HepG2 (cell line): ENCODE data around the gene PHACTR3. TPM values are rescaled to one million over a fixed set of nuclear protein-coding genes. Genes with fewer than 3 reads are reported as not detected.

Source experiments
- ATAC-seq: fragments of 200-7000 bp; cut with Tn5 transposase; 3 replicates; pipeline ENCODE4 v1.9.1; 2020; ENCODE audit warnings: mild to moderate bottlenecking, moderate library complexity
- BruUV-seq: library from RNA; stranded (reverse); fragments of 400-500 nt; replicated peaks from 2 replicates; lab custom pipeline; 2021; lab: Mats Ljungman, UMichigan
- CTCF ChIA-PET: fragments of 300-600 bp; formaldehyde crosslinking; extraction: SDS; loops from one replicate; lab custom pipeline; 2021; ENCODE audit warnings: low total read pairs, inconsistent platforms, low intra/inter-chr PET ratio; lab: Yijun Ruan, JAX
- POLR2A ChIA-PET: fragments of 350-600 bp; sonication (Branson Sonifier 250); formaldehyde crosslinking; loops from one replicate; lab custom pipeline; 2020; ENCODE audit warnings: antibody characterized with exemption, inconsistent platforms; lab: Yijun Ruan, JAX
- DNase-seq: peaks from one replicate; pipeline ENCODE4 v3.0.0-alpha.2; 2015; ENCODE audit warnings: low spot score
- FAIRE-seq: peaks from 3 replicates; lab custom pipeline; 2011; peaks lifted over from hg19 to GRCh38; lab: Jason Lieb, UNC
- H2AFZ ChIP-seq: one replicate; pipeline ENCODE4 v1.6.1; 2011; ENCODE audit warnings: low read length, inconsistent platforms
- H3K27ac ChIP-seq: fragments of 300-600 bp; 3 replicates; pipeline ENCODE4 v1.8.0; 2011; ENCODE audit warnings: mixed run types, mild to moderate bottlenecking, mixed read lengths, low read length, inconsistent platforms; ENCODE audit not compliant: insufficient read depth; ENCODE audit errors: extremely low read length
- H3K27me3 ChIP-seq, 2 experiments: fragments of 200-600 bp in 1 of 2; 2 replicates in 1 of 2; 3 replicates in 1 of 2; pipeline versions ENCODE4 v1.6.0 to v1.8.0; 2011; ENCODE audit warnings: low read length in 2 of 2, mild to moderate bottlenecking in 2 of 2, moderate library complexity in 2 of 2, inconsistent platforms in 1 of 2; ENCODE audit not compliant: insufficient read depth in 2 of 2, control insufficient read depth in 1 of 2
- H3K36me3 ChIP-seq, 2 experiments: fragments of 200-600 bp in 1 of 2; replicated peaks in 1 of 2; 2 replicates in 1 of 2; 3 replicates in 1 of 2; pipeline versions ENCODE4 v1.5.1 to v1.8.0; 2011; ENCODE audit warnings: low read length in 2 of 2, inconsistent platforms in 1 of 2; ENCODE audit not compliant: insufficient read depth in 2 of 2, control insufficient read depth in 1 of 2
- H3K4me1 ChIP-seq: 2 replicates; pipeline ENCODE4 v1.5.1; 2012; ENCODE audit warnings: low read length, inconsistent platforms; ENCODE audit not compliant: insufficient read depth
- H3K4me2 ChIP-seq: 2 replicates; pipeline ENCODE4 v1.6.0; 2011; ENCODE audit warnings: low read depth, low read length, inconsistent platforms
- H3K4me3 ChIP-seq, 3 experiments: fragments of 200-600 bp in 1 of 3; sonication (generic), shearing (Covaris generic) in 1 of 3; replicated peaks in 1 of 3; 2 replicates each; pipeline ENCODE4 v1.5.1; 2011 to 2016; ENCODE audit warnings: low read length in 3 of 3, inconsistent platforms in 2 of 3, low read depth in 2 of 3, mild to moderate bottlenecking in 2 of 3, control low read depth in 1 of 3, mixed read lengths in 1 of 3; ENCODE audit not compliant: insufficient read depth in 1 of 3
- H3K79me2 ChIP-seq: one replicate; pipeline ENCODE4 v1.6.1; 2011; ENCODE audit warnings: low read length, inconsistent platforms; ENCODE audit not compliant: insufficient read depth
- H3K9ac ChIP-seq: 2 replicates; pipeline ENCODE4 v1.6.0; 2011; ENCODE audit warnings: mild to moderate bottlenecking, low read depth, low read length, inconsistent platforms; ENCODE audit not compliant: insufficient read depth
- H3K9me3 ChIP-seq: 2 replicates; pipeline ENCODE4 v1.5.1; 2012; ENCODE audit warnings: mild to moderate bottlenecking, low read length
- H4K20me1 ChIP-seq: 2 replicates; pipeline ENCODE4 v1.6.0; 2011; ENCODE audit warnings: inconsistent platforms, mild to moderate bottlenecking, low read length, moderate library complexity; ENCODE audit not compliant: insufficient read depth
- ISX ChIP-seq: sonication (generic); formaldehyde crosslinking; conservative IDR thresholded peaks from 2 replicates; pipeline ENCODE4 v1.5.0; 2020; ENCODE audit warnings: missing genetic modification reagents
- TBL1XR1 ChIP-seq: fragments of 150-350 bp; IDR thresholded peaks from 2 replicates; pipeline ENCODE4 v1.6.1; 2014; ENCODE audit warnings: borderline replicate concordance, low read length; ENCODE audit not compliant: partially characterized antibody
- ZBTB20 ChIP-seq: sonication (generic); formaldehyde crosslinking; IDR thresholded peaks from 2 replicates; pipeline ENCODE4 v1.8.1; 2023; ENCODE audit warnings: missing genetic modification reagents, low read depth, mild to moderate bottlenecking, borderline replicate concordance
- WGBS: methylation state at CpG from one replicate; pipeline ENCODE4 v1.1.6; 2017; ENCODE audit warnings: low lambda C conversion rate; 5-methylcytosine and 5-hydroxymethylcytosine counted together
- in situ Hi-C: cut with HindIII; loops from 2 replicates; pipeline ENCODE4 v1.10.0; 2017; ENCODE audit warnings: low pct_unique_long_range_greater_than_20kb; ENCODE audit not compliant: extremely low pct_ligation_motif_present
- intact Hi-C: fragments of 100-400 bp; cut with micrococcal nuclease; formaldehyde crosslinking; loops from one replicate; pipeline ENCODE4 v1.10.0; 2022; ENCODE audit not compliant: unreplicated experiment
- polyA plus RNA-seq, 8 experiments: library from polyadenylated mRNA; depleted of rRNA in 3 of 8; stranded (reverse) in 7 of 8; unstranded in 1 of 8; fragments of >200 nt; fragmentation: Illumina TruSeq in 4 of 8; extraction: Trizol in 4 of 8; gene quantifications; 2 replicates each; pipeline versions ENCODE4 v1.2.1 to v1.2.3, GENCODE V29; 2011 to 2016; ENCODE audit warnings: low read depth in 4 of 8, missing spikeins in 1 of 8, mixed read lengths in 1 of 8; ENCODE audit not compliant: insufficient read depth in 1 of 8
- total RNA-seq, 5 experiments: library from RNA; depleted of rRNA; stranded (reverse); fragments of >200 nt; fragmentation: Illumina TruSeq; extraction: Trizol; gene quantifications; 2 replicates each; pipeline ENCODE4 v1.2.3, GENCODE V29; 2016; ENCODE audit warnings: low read depth in 1 of 5
- TF ChIP-seq, protein P1 (sequence below): sonication (generic); formaldehyde crosslinking; IDR thresholded peaks from 2 replicates; pipeline ENCODE4 v1.8.1; 2023; ENCODE audit warnings: mild to moderate bottlenecking, missing genetic modification reagents
- TF ChIP-seq, protein P2 (sequence below): sonication (generic); formaldehyde crosslinking; IDR thresholded peaks from 2 replicates; pipeline ENCODE4 v1.4.0; 2020; ENCODE audit warnings: mild to moderate bottlenecking, missing genetic modification reagents
- TF ChIP-seq, protein P3 (sequence below): sonication (generic); formaldehyde crosslinking; IDR thresholded peaks from 2 replicates; pipeline ENCODE4 v1.4.0; 2020; ENCODE audit warnings: missing genetic modification reagents, borderline replicate concordance
- TF ChIP-seq, protein P4 (sequence below): sonication (generic); formaldehyde crosslinking; IDR thresholded peaks from 2 replicates; pipeline ENCODE4 v1.8.0; 2022; ENCODE audit warnings: mild to moderate bottlenecking, missing genetic modification reagents, moderate library complexity

Gene PHACTR3
- total and polyA plus RNA-seq, 2 of the 13 experiments (the other 11 are each of a cell fraction or from before 2014, with no cell fraction given): not detected

DNA sequence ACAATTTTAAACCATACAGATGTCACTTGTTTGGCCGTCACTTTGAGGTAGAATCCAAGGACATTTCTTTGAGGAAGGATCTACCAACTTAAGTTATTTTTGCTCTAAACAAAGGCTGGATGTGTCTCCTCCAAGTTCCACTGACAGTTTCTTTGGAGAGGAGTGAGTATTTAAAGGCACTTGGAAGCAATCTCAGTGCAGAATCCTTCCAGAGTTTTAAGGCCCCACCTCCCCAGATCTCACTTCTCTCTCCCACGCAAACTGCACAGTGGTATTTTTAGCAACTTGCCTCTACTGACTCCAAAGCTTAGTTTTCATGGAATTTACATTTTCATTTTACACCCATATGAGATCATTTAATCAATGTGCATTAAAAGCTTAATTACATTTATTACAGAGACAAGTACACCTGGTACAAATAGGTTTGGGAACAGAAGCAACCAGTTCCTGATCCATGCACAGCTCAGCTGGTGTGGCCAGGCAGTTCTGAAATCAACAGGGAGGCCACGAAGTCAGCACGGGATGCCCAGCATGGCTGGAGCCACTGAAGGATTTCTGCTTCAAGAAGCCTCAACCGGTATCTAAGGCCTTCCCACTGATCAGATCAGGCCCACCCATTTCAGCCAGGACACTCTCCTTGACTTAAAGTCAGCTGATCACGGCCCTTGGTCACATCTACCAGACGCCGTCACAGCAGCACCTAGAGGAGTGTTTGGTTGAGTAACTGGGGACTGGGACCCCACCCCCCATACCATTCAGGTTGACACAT is 219.3 kb downstream of the PHACTR3 start:
- H3K4me2 ChIP-seq: no peak overlapping the region
- FAIRE-seq (no peak), DNase-seq (no peak), ATAC-seq (no peak)
- BruUV-seq: no TSS peak
- no peaks in the 10 kb centered on the region; the same call in 1 of the 2 replicates for H4K20me1 ChIP-seq
- H3K36me3 ChIP-seq: no peaks in the 10 kb centered on the region
- no peak overlapping the region for H3K27ac ChIP-seq
- H3K4me1 ChIP-seq: no peaks in the 10 kb centered on the region
- H3K4me3 ChIP-seq: no peak overlapping the region
- in situ Hi-C loops: no loop called here
- CTCF ChIA-PET: no interaction called here
- peaks cover 7 to 38% of the 10 kb centered on the region in 2 experiments for H3K27me3 ChIP-seq
- no peaks in the 10 kb centered on the region for H3K79me2 ChIP-seq
- intact Hi-C loops: no loop called here
- H3K9ac ChIP-seq: no peak overlapping the region
- no peak for TF ChIP-seq ZBTB20 (CRISPR knock-in tag)
- TF ChIP-seq TBL1XR1: no peak
- TF ChIP-seq, protein P1, sequence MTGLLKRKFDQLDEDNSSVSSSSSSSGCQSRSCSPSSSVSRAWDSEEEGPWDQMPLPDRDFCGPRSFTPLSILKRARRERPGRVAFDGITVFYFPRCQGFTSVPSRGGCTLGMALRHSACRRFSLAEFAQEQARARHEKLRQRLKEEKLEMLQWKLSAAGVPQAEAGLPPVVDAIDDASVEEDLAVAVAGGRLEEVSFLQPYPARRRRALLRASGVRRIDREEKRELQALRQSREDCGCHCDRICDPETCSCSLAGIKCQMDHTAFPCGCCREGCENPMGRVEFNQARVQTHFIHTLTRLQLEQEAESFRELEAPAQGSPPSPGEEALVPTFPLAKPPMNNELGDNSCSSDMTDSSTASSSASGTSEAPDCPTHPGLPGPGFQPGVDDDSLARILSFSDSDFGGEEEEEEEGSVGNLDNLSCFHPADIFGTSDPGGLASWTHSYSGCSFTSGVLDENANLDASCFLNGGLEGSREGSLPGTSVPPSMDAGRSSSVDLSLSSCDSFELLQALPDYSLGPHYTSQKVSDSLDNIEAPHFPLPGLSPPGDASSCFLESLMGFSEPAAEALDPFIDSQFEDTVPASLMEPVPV (CRISPR knock-in tag): no peak
- TF ChIP-seq, protein P2, sequence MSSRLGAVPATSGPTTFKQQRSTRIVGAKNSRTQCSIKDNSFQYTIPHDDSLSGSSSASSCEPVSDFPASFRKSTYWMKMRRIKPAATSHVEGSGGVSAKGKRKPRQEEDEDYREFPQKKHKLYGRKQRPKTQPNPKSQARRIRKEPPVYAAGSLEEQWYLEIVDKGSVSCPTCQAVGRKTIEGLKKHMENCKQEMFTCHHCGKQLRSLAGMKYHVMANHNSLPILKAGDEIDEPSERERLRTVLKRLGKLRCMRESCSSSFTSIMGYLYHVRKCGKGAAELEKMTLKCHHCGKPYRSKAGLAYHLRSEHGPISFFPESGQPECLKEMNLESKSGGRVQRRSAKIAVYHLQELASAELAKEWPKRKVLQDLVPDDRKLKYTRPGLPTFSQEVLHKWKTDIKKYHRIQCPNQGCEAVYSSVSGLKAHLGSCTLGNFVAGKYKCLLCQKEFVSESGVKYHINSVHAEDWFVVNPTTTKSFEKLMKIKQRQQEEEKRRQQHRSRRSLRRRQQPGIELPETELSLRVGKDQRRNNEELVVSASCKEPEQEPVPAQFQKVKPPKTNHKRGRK (CRISPR knock-in tag): no peak
- TF ChIP-seq, protein P3, sequence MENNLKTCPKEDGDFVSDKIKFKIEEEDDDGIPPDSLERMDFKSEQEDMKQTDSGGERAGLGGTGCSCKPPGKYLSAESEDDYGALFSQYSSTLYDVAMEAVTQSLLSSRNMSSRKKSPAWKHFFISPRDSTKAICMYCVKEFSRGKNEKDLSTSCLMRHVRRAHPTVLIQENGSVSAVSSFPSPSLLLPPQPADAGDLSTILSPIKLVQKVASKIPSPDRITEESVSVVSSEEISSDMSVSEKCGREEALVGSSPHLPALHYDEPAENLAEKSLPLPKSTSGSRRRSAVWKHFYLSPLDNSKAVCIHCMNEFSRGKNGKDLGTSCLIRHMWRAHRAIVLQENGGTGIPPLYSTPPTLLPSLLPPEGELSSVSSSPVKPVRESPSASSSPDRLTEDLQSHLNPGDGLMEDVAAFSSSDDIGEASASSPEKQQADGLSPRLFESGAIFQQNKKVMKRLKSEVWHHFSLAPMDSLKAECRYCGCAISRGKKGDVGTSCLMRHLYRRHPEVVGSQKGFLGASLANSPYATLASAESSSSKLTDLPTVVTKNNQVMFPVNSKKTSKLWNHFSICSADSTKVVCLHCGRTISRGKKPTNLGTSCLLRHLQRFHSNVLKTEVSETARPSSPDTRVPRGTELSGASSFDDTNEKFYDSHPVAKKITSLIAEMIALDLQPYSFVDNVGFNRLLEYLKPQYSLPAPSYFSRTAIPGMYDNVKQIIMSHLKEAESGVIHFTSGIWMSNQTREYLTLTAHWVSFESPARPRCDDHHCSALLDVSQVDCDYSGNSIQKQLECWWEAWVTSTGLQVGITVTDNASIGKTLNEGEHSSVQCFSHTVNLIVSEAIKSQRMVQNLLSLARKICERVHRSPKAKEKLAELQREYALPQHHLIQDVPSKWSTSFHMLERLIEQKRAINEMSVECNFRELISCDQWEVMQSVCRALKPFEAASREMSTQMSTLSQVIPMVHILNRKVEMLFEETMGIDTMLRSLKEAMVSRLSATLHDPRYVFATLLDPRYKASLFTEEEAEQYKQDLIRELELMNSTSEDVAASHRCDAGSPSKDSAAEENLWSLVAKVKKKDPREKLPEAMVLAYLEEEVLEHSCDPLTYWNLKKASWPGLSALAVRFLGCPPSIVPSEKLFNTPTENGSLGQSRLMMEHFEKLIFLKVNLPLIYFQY: no peak
- no peak for TF ChIP-seq ISX (CRISPR knock-in tag)
- TF ChIP-seq, protein P4, sequence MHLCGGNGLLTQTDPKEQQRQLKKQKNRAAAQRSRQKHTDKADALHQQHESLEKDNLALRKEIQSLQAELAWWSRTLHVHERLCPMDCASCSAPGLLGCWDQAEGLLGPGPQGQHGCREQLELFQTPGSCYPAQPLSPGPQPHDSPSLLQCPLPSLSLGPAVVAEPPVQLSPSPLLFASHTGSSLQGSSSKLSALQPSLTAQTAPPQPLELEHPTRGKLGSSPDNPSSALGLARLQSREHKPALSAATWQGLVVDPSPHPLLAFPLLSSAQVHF: no peak
- TF ChIP-seq, all 625 proteins: peak for 0
- POLR2A ChIA-PET: no interaction called here
- 5% methylated on average over 8 of the region's 8 CpGs for WGBS
- no peak overlapping the region for H2AFZ ChIP-seq
- H3K9me3 ChIP-seq: no peaks in the 10 kb centered on the region
